Hepatocyte (in vitro differentiated cells): ENCODE data around the gene MYO3B.

Source experiments
- CTCF ChIP-seq: fragments of 200-600 bp; sonication (generic); IDR thresholded peaks from 2 replicates; pipeline ENCODE4 v1.5.1; 2016; ENCODE audit warnings: antibody characterized with exemption, mild to moderate bottlenecking; ENCODE audit not compliant: poor library complexity
- EZH2 ChIP-seq: fragments of 200-600 bp; sonication (generic); IDR thresholded peaks from 2 replicates; pipeline ENCODE4 v1.6.1; 2016; ENCODE audit warnings: antibody characterized with exemption, mild to moderate bottlenecking, borderline replicate concordance
- EZH2phosphoT487 ChIP-seq: fragments of 200-600 bp; sonication (generic); IDR thresholded peaks from one replicate; pipeline ENCODE4 v1.6.1; 2018; ENCODE audit warnings: antibody characterized with exemption, mild to moderate bottlenecking, low read depth, moderate library complexity; ENCODE audit not compliant: unreplicated experiment, severe bottlenecking

- TF ChIP-seq EZH2 = no peak
- no peak for TF ChIP-seq CTCF
- TF ChIP-seq EZH2phosphoT487 = no peak
Measured at GRCh38 chr2:170217778-170218251, 39.9 kb downstream of the MYO3B start.
